HCT116 (cell line): ENCODE data around the gene GGT7. TPM values are rescaled to one million over a fixed set of nuclear protein-coding genes. Genes with fewer than 3 reads are reported as not detected.

Experiments used
- ATAC-seq: fragments of 200-7000 bp; cut with Tn5 transposase; 2 replicates; pipeline ENCODE4 v1.9.1; 2020; ENCODE audit warnings: mild to moderate bottlenecking, moderate library complexity
- BruUV-seq: library from RNA; stranded (reverse); fragments of 400-500 nt; replicated peaks from 2 replicates; lab custom pipeline; 2021; lab: Mats Ljungman, UMichigan
- CTCF ChIA-PET: fragments of 300-600 bp; sonication (Branson Sonifier 250); formaldehyde crosslinking; loops from one replicate; lab custom pipeline; 2021; ENCODE audit warnings: antibody characterized with exemption; lab: Charles Lee
- POLR2A ChIA-PET: fragments of 300-600, 350-600 bp; sonication (Branson Sonifier 250); formaldehyde crosslinking; loops from one replicate; lab custom pipeline; 2021; ENCODE audit warnings: antibody characterized with exemption; lab: Charles Lee
- RAD21 ChIA-PET, 2 experiments: fragments of 300-600 bp; sonication (Branson Sonifier 250); formaldehyde crosslinking; loops; one replicate each; lab custom pipeline; 2023; ENCODE audit warnings: low total read pairs in 2 of 2; ENCODE audit not compliant: uncharacterized antibody in 2 of 2, unreplicated experiment in 2 of 2, low non-redundant PET in 1 of 2; lab: Charles Lee
- DNase-seq: peaks from one replicate; pipeline ENCODE4 v3.0.0-alpha.2; 2010; ENCODE audit warnings: low read depth, low spot score
- H2AFZ ChIP-seq: fragments of 200-600 bp; shearing (Covaris generic), sonication (generic); 2 replicates; pipeline ENCODE4 v1.6.1; 2017; ENCODE audit warnings: low read depth, mixed run types, mixed read lengths, antibody characterized with exemption, low read length; ENCODE audit not compliant: poor library complexity, severe bottlenecking
- H3K27ac ChIP-seq: 2 replicates; pipeline ENCODE4 v1.5.1; 2012; ENCODE audit warnings: low read depth, low read length
- H3K27me3 ChIP-seq: fragments of 200-600 bp; sonication (generic); 2 replicates; pipeline ENCODE4 v1.6.1; 2016; ENCODE audit warnings: mixed run types, low read length, mixed read lengths; ENCODE audit not compliant: insufficient read depth
- H3K36me3 ChIP-seq, 2 experiments: fragments of 200-500 bp in 1 of 2; fragments of 200-600 bp in 1 of 2; sonication (Bioruptor generic) in 1 of 2; sonication (generic) in 1 of 2; 2 replicates each; pipeline versions ENCODE4 v1.5.1 to v1.6.1; 2014 to 2016; ENCODE audit warnings: low read length in 2 of 2, inconsistent platforms in 1 of 2, mixed read lengths in 1 of 2, mixed run types in 1 of 2; ENCODE audit not compliant: insufficient read depth in 2 of 2, control insufficient read depth in 1 of 2
- H3K4me1 ChIP-seq, 2 experiments: fragments of 200-600 bp in 1 of 2; sonication (generic) in 1 of 2; 2 replicates each; pipeline versions ENCODE4 v1.5.1 to v1.6.1; 2012 to 2017; ENCODE audit warnings: low read length in 2 of 2, inconsistent platforms in 1 of 2, mild to moderate bottlenecking in 1 of 2, mixed read lengths in 1 of 2, mixed run types in 1 of 2, moderate library complexity in 1 of 2; ENCODE audit not compliant: insufficient read depth in 2 of 2, control insufficient read depth in 1 of 2
- H3K4me2 ChIP-seq: fragments of 200-600 bp; sonication (generic); 2 replicates; pipeline ENCODE4 v1.6.1; 2017; ENCODE audit warnings: mixed run types, low read length, mixed read lengths
- H3K4me3 ChIP-seq, 2 experiments: fragments of 200-600 bp in 1 of 2; sonication (generic) in 1 of 2; replicated peaks in 1 of 2; 2 replicates each; pipeline ENCODE4 v1.5.1; 2011 to 2016; ENCODE audit warnings: low read length in 2 of 2, control low read depth in 1 of 2, low read depth in 1 of 2, mild to moderate bottlenecking in 1 of 2, mixed read lengths in 1 of 2, mixed run types in 1 of 2
- H3K79me2 ChIP-seq: fragments of 200-600 bp; sonication (generic); 2 replicates; pipeline ENCODE4 v1.6.1; 2017; ENCODE audit warnings: mild to moderate bottlenecking, mixed run types, low read length, moderate library complexity, mixed read lengths; ENCODE audit not compliant: insufficient read depth
- H3K9ac ChIP-seq: fragments of 200-600 bp; sonication (generic); 2 replicates; pipeline ENCODE4 v1.6.1; 2016; ENCODE audit warnings: low read length, mixed read lengths
- H3K9me2 ChIP-seq: fragments of 200-600 bp; sonication (generic), shearing (Covaris generic); 2 replicates; pipeline ENCODE4 v1.6.1; 2017; ENCODE audit warnings: mixed run types, mild to moderate bottlenecking, moderate library complexity; ENCODE audit not compliant: insufficient read depth
- H3K9me3 ChIP-seq, 2 experiments: fragments of 200-500 bp in 1 of 2; fragments of 200-600 bp in 1 of 2; sonication (Bioruptor generic) in 1 of 2; sonication (generic) in 1 of 2; 2 replicates each; pipeline ENCODE4 v1.6.1; 2014 to 2017; ENCODE audit warnings: low read length in 2 of 2, mixed read lengths in 2 of 2, inconsistent platforms in 1 of 2, low read depth in 1 of 2, mild to moderate bottlenecking in 1 of 2, mixed run types in 1 of 2, moderate library complexity in 1 of 2; ENCODE audit not compliant: control insufficient read depth in 1 of 2, insufficient read depth in 1 of 2
- H4K20me1 ChIP-seq: fragments of 200-600 bp; sonication (generic), shearing (Covaris generic); 2 replicates; pipeline ENCODE4 v1.6.1; 2017; ENCODE audit warnings: mixed run types, mild to moderate bottlenecking, moderate library complexity; ENCODE audit not compliant: insufficient read depth
- CBX3 ChIP-seq: IDR thresholded peaks from 2 replicates; pipeline ENCODE4 v1.6.1; 2012; ENCODE audit warnings: low read depth
- CEBPB ChIP-seq: IDR thresholded peaks from 2 replicates; pipeline ENCODE4 v1.6.1; 2012; ENCODE audit warnings: low read depth
- EZH2 ChIP-seq: fragments of 200-600 bp; sonication (generic); IDR thresholded peaks from 2 replicates; pipeline ENCODE4 v1.6.1; 2017; ENCODE audit warnings: antibody characterized with exemption, mixed run types
- POLR2AphosphoS5 ChIP-seq: IDR thresholded peaks from 2 replicates; pipeline ENCODE4 v1.6.1; 2011; ENCODE audit warnings: mild to moderate bottlenecking, low read depth, low read length, moderate library complexity
- RAD21 ChIP-seq: IDR thresholded peaks from 2 replicates; pipeline ENCODE4 v1.6.1; 2012; ENCODE audit warnings: low read depth, mild to moderate bottlenecking
- SIN3A ChIP-seq: IDR thresholded peaks from 2 replicates; pipeline ENCODE4 v1.6.1; 2012; ENCODE audit warnings: low read depth
- SP1 ChIP-seq: IDR thresholded peaks from 2 replicates; pipeline ENCODE4 v1.6.1; 2012; ENCODE audit warnings: low read depth
- YY1 ChIP-seq: IDR thresholded peaks from 2 replicates; pipeline ENCODE4 v1.6.1; 2011; ENCODE audit warnings: low read length, low read depth, moderate library complexity, mild to moderate bottlenecking; ENCODE audit not compliant: insufficient replicate concordance; ENCODE audit errors: extremely low read depth
- ZFX ChIP-seq: fragments of 450-650 bp; IDR thresholded peaks from 2 replicates; pipeline ENCODE4 v1.6.1; 2017
- ZNF274 ChIP-seq: fragments of 200-500 bp; sonication (Bioruptor generic); IDR thresholded peaks from 2 replicates; pipeline ENCODE4 v1.6.1; 2014; ENCODE audit warnings: mild to moderate bottlenecking, low read depth, low read length, inconsistent platforms
- intact Hi-C: fragments of 100-400 bp; cut with micrococcal nuclease; formaldehyde crosslinking; loops from 2 replicates; pipeline ENCODE4 v1.10.0; 2022
- total RNA-seq: library from RNA; stranded (reverse); gene quantifications from one replicate; pipeline ENCODE4 v1.2.1, GENCODE V29; 2021; ENCODE audit not compliant: unreplicated experiment
- TF ChIP-seq, protein P1 (sequence below), 3 experiments: fragments of 200-600 bp in 1 of 3; sonication (generic) in 1 of 3; IDR thresholded peaks in 2 of 3; conservative IDR thresholded peaks in 1 of 3; 2 replicates each; pipeline ENCODE4 v1.5.1; 2012 to 2017; ENCODE audit warnings: low read depth in 2 of 3, low read length in 2 of 3, antibody characterized with exemption in 1 of 3, borderline replicate concordance in 1 of 3, control low read depth in 1 of 3, mild to moderate bottlenecking in 1 of 3, mixed read lengths in 1 of 3, mixed run types in 1 of 3, moderate library complexity in 1 of 3; ENCODE audit not compliant: insufficient read depth in 1 of 3
- TF ChIP-seq, protein P2 (sequence below): IDR thresholded peaks from 2 replicates; pipeline ENCODE4 v1.6.1; 2011; ENCODE audit warnings: mild to moderate bottlenecking, low read length, moderate library complexity; ENCODE audit not compliant: insufficient replicate concordance; ENCODE audit errors: extremely low read depth
- TF ChIP-seq, protein P3 (sequence below): IDR thresholded peaks from 2 replicates; pipeline ENCODE4 v1.6.1; 2012
- TF ChIP-seq, protein P4 (sequence below): IDR thresholded peaks from 2 replicates; pipeline ENCODE4 v1.6.1; 2012

Gene GGT7
- total RNA-seq, 1 experiment from 2014 or later, result 9.4 TPM

DNA sequence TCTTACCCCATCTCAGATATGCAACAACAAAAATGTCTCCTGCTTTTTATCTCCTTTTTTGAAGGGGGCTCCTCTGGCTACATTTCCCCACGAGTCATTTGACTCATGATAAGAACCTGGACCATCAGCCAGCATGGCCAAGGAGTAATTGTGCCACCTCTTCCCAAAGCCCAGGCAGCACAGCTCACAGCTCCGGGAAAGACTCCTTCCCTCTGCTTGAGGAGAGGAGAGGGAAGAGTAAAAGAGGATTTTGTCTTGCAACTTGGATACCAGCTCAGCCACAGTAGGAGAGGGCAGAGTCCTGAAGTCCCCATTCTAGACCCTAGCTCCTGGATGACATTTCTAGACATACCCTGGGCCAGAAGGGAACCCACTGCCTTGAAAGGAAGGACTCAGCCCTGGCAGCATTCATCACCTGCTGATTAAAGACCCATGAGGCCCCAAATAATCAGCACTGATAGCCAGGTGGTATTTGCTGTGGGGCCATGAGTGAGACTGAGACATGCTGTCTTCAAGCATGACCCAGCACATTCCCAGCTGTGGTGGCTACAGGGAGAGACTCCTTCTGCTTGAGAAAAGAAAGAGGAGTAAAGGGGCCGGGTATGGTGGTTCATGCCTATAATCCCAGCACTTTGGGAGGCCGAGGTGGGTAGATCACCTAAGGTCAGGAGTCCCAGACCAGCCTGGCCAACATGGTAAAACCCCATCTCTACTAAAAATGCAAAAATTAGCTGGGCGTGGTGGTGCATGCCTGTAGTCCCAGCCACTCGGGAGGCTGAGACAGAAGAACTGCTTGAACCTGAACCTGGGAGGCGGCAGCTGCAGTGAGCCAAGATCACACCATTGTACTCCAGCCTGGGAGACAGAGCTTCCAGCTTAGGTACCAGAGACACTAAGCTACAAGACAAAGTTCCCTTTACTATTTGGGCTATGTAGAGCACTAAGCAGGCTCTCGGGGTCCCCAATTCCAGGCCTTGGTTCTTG lies 75.4 kb downstream of the GGT7 start:
- Histone ChIP-seq H4K20me1 (no peaks in the 10 kb centered on the region), H3K4me3 (no peak overlapping the region), H3K9me3 (no peaks in the 10 kb centered on the region), H3K4me2 (no peak overlapping the region), H3K27me3 (no peaks in the 10 kb centered on the region), H3K9me2 (no peaks in the 10 kb centered on the region), H3K9ac (no peak overlapping the region), H3K27ac (no peak overlapping the region), H3K36me3 (no peaks in the 10 kb centered on the region), H3K4me1 (no peaks in the 10 kb centered on the region), H2AFZ (no peak overlapping the region), H3K79me2 (peaks cover 70% of the 10 kb centered on the region)
- TF ChIP-seq CEBPB (no peak), YY1 (no peak), ZFX (no peak), ZNF274 (no peak), EZH2 (no peak), SIN3A (no peak), CBX3 (no peak), SP1 (no peak), RAD21 (no peak), POLR2AphosphoS5 (no peak)
- TF ChIP-seq, protein P1, sequence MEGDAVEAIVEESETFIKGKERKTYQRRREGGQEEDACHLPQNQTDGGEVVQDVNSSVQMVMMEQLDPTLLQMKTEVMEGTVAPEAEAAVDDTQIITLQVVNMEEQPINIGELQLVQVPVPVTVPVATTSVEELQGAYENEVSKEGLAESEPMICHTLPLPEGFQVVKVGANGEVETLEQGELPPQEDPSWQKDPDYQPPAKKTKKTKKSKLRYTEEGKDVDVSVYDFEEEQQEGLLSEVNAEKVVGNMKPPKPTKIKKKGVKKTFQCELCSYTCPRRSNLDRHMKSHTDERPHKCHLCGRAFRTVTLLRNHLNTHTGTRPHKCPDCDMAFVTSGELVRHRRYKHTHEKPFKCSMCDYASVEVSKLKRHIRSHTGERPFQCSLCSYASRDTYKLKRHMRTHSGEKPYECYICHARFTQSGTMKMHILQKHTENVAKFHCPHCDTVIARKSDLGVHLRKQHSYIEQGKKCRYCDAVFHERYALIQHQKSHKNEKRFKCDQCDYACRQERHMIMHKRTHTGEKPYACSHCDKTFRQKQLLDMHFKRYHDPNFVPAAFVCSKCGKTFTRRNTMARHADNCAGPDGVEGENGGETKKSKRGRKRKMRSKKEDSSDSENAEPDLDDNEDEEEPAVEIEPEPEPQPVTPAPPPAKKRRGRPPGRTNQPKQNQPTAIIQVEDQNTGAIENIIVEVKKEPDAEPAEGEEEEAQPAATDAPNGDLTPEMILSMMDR (IDR thresholded peaks at IDR 0.05 in 2 of 3, conservative IDR thresholded peaks at IDR 0.05 in 1 of 3; ENCODE audit: borderline replicate concordance in 1 of 3, insufficient read depth in 1 of 3, low read depth in 2 of 3, low read length in 2 of 3), result no peak
- TF ChIP-seq, protein P2, sequence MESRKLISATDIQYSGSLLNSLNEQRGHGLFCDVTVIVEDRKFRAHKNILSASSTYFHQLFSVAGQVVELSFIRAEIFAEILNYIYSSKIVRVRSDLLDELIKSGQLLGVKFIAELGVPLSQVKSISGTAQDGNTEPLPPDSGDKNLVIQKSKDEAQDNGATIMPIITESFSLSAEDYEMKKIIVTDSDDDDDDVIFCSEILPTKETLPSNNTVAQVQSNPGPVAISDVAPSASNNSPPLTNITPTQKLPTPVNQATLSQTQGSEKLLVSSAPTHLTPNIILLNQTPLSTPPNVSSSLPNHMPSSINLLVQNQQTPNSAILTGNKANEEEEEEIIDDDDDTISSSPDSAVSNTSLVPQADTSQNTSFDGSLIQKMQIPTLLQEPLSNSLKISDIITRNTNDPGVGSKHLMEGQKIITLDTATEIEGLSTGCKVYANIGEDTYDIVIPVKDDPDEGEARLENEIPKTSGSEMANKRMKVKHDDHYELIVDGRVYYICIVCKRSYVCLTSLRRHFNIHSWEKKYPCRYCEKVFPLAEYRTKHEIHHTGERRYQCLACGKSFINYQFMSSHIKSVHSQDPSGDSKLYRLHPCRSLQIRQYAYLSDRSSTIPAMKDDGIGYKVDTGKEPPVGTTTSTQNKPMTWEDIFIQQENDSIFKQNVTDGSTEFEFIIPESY, result no peak
- TF ChIP-seq, protein P3, sequence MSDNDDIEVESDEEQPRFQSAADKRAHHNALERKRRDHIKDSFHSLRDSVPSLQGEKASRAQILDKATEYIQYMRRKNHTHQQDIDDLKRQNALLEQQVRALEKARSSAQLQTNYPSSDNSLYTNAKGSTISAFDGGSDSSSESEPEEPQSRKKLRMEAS, result no peak
- TF ChIP-seq, protein P4, sequence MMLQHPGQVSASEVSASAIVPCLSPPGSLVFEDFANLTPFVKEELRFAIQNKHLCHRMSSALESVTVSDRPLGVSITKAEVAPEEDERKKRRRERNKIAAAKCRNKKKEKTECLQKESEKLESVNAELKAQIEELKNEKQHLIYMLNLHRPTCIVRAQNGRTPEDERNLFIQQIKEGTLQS, result no peak
- intact Hi-C loops, result no loop called here
- CTCF ChIA-PET, result interaction anchor here (0.7 kb wide), 1 partner anchor 77 kb away, joined by 3 read pairs; no protein-coding TSS in a partner anchor
- no TSS peak for BruUV-seq
- no peak for DNase-seq
- RAD21 ChIA-PET, result no interaction called here
- POLR2A ChIA-PET, result interaction anchor here (1.1 kb wide), 1 partner anchor 21 kb away, joined by 3 read pairs; no protein-coding TSS in a partner anchor
- ATAC-seq, result no peak
